HEK293 (cell line): ENCODE data around the gene PLEKHM2.
A peak's percentile ranks its signal among the peaks of the same experiment; 100 is the strongest.

Experiments
- CTCF ChIA-PET: fragments of 350-600 bp; formaldehyde crosslinking; extraction: SDS; loops from one replicate; lab custom pipeline; 2021; ENCODE audit warnings: antibody characterized with exemption; lab: Yijun Ruan, JAX
- POLR2A ChIA-PET: fragments of 300-600 bp; formaldehyde crosslinking; extraction: SDS; loops from one replicate; lab custom pipeline; 2020; ENCODE audit warnings: antibody characterized with exemption, inconsistent platforms; lab: Yijun Ruan, JAX
- H3K27ac ChIP-seq: fragments of 200-500 bp; sonication (Bioruptor generic); 2 replicates; pipeline ENCODE4 v1.5.1; 2014; ENCODE audit warnings: low read depth, low read length, control low read depth, inconsistent platforms; ENCODE audit errors: extremely low read depth
- H3K36me3 ChIP-seq, 2 experiments: fragments of 200-500 bp in 1 of 2; sonication (Bioruptor generic) in 1 of 2; 1 replicate in 1 of 2; 2 replicates in 1 of 2; pipeline ENCODE4 v1.5.1; 2014 to 2017; ENCODE audit warnings: inconsistent platforms in 2 of 2, low read length in 2 of 2; ENCODE audit not compliant: control insufficient read depth in 2 of 2, insufficient read depth in 1 of 2
- H3K4me1 ChIP-seq: fragments of 200-500 bp; sonication (Bioruptor generic); 2 replicates; pipeline ENCODE4 v1.5.1; 2014; ENCODE audit warnings: mild to moderate bottlenecking, low read length, inconsistent platforms; ENCODE audit not compliant: control insufficient read depth, insufficient read depth
- H3K4me3 ChIP-seq: 2 replicates; pipeline ENCODE4 v1.5.1; 2011; ENCODE audit warnings: low read depth, mild to moderate bottlenecking, control low read depth, low read length, moderate library complexity
- H3K9me3 ChIP-seq: fragments of 200-500 bp; sonication (Bioruptor generic); 2 replicates; pipeline ENCODE4 v1.5.1; 2014; ENCODE audit warnings: low read depth, low read length, inconsistent platforms; ENCODE audit not compliant: control insufficient read depth, insufficient read depth
- IKZF3 ChIP-seq: fragments of 450-650 bp; IDR thresholded peaks from 2 replicates; pipeline ENCODE4 v1.5.0; 2018; ENCODE audit warnings: missing biosample characterization, mild to moderate bottlenecking, missing genetic modification characterization, moderate library complexity
- OSR2 ChIP-seq: fragments of 450-650 bp; formaldehyde crosslinking; IDR thresholded peaks from 2 replicates; pipeline ENCODE4 v1.5.1; 2016; ENCODE audit warnings: missing biosample characterization, missing genetic modification characterization
- PRDM1 ChIP-seq: fragments of 450-650 bp; formaldehyde crosslinking; IDR thresholded peaks from 2 replicates; pipeline ENCODE4; 2016; ENCODE audit warnings: missing biosample characterization, missing genetic modification characterization
- SCRT2 ChIP-seq: fragments of 450-650 bp; formaldehyde crosslinking; IDR thresholded peaks from 2 replicates; pipeline ENCODE4 v1.5.1; 2016; ENCODE audit warnings: missing biosample characterization, missing genetic modification characterization
- SP3 ChIP-seq: fragments of 450-650 bp; formaldehyde crosslinking; IDR thresholded peaks from 2 replicates; pipeline ENCODE4 v1.5.1; 2016; ENCODE audit warnings: missing biosample characterization, missing genetic modification characterization
- WT1 ChIP-seq: fragments of 450-650 bp; formaldehyde crosslinking; IDR thresholded peaks from 2 replicates; pipeline ENCODE4 v1.5.1; 2016; ENCODE audit warnings: missing biosample characterization, missing genetic modification characterization
- ZFHX2 ChIP-seq: fragments of 450-650 bp; formaldehyde crosslinking; conservative IDR thresholded peaks from 2 replicates; pipeline ENCODE4 v1.5.1; 2016; ENCODE audit warnings: missing biosample characterization, missing genetic modification characterization
- ZNF121 ChIP-seq: fragments of 450-650 bp; formaldehyde crosslinking; IDR thresholded peaks from 2 replicates; pipeline ENCODE4 v1.5.1; 2016; ENCODE audit warnings: missing biosample characterization, missing genetic modification characterization
- ZNF155 ChIP-seq: fragments of 450-650 bp; formaldehyde crosslinking; IDR thresholded peaks from 2 replicates; pipeline ENCODE4 v1.5.1; 2016; ENCODE audit warnings: missing biosample characterization, missing genetic modification characterization
- ZNF23 ChIP-seq: fragments of 450-650 bp; formaldehyde crosslinking; IDR thresholded peaks from 2 replicates; pipeline ENCODE4 v1.5.1; 2016; ENCODE audit warnings: missing biosample characterization, missing genetic modification characterization, borderline replicate concordance
- ZNF433 ChIP-seq: fragments of 450-650 bp; formaldehyde crosslinking; IDR thresholded peaks from 2 replicates; pipeline ENCODE4 v1.5.1; 2016; ENCODE audit warnings: missing biosample characterization, missing genetic modification characterization, low read depth
- ZNF48 ChIP-seq: fragments of 450-650 bp; formaldehyde crosslinking; IDR thresholded peaks from 2 replicates; pipeline ENCODE4 v1.5.1; 2016; ENCODE audit warnings: missing biosample characterization, missing genetic modification characterization
- ZNF529 ChIP-seq: fragments of 450-650 bp; formaldehyde crosslinking; IDR thresholded peaks from 2 replicates; pipeline ENCODE4 v1.5.1; 2017; ENCODE audit warnings: missing genetic modification characterization, missing biosample characterization; ENCODE audit not compliant: insufficient replicate concordance
- ZNF560 ChIP-seq: fragments of 450-650 bp; formaldehyde crosslinking; IDR thresholded peaks from 2 replicates; pipeline ENCODE4 v1.5.1; 2017; ENCODE audit warnings: missing biosample characterization, missing genetic modification characterization, borderline replicate concordance
- ZNF629 ChIP-seq: fragments of 450-650 bp; formaldehyde crosslinking; IDR thresholded peaks from 2 replicates; pipeline ENCODE4 v1.5.1; 2017; ENCODE audit warnings: missing biosample characterization, missing genetic modification characterization
- ZNF704 ChIP-seq: fragments of 450-650 bp; formaldehyde crosslinking; IDR thresholded peaks from 2 replicates; pipeline ENCODE4 v1.5.1; 2016; ENCODE audit warnings: missing biosample characterization, missing genetic modification characterization
- ZSCAN30 ChIP-seq: fragments of 450-650 bp; IDR thresholded peaks from 2 replicates; pipeline ENCODE4 v1.5.1; 2018; ENCODE audit warnings: missing biosample characterization, mild to moderate bottlenecking, missing genetic modification characterization, moderate library complexity
- TF ChIP-seq, protein P1 (sequence below): fragments of 450-650 bp; formaldehyde crosslinking; IDR thresholded peaks from 2 replicates; pipeline ENCODE4 v1.5.1; 2017; ENCODE audit warnings: missing biosample characterization, missing genetic modification characterization
- TF ChIP-seq, protein P2 (sequence below): fragments of 450-650 bp; formaldehyde crosslinking; IDR thresholded peaks from 2 replicates; pipeline ENCODE4 v1.5.1; 2016; ENCODE audit warnings: missing biosample characterization, missing genetic modification characterization
- TF ChIP-seq, protein P3 (sequence below): fragments of 450-650 bp; IDR thresholded peaks from 2 replicates; pipeline ENCODE4 v1.5.1; 2018; ENCODE audit warnings: missing biosample characterization, mild to moderate bottlenecking, missing genetic modification characterization
- TF ChIP-seq, protein P4 (sequence below): fragments of 450-650 bp; IDR thresholded peaks from 2 replicates; pipeline ENCODE4 v1.5.1; 2018; ENCODE audit warnings: missing biosample characterization, missing genetic modification characterization

Gene PLEKHM2

GRCh38 chr1:15708486-15709137 lies 24.5 kb downstream of the PLEKHM2 start:
- Histone ChIP-seq H3K4me1 (no peaks in the 10 kb centered on the region), H3K27ac (no peak overlapping the region), H3K9me3 (no peaks in the 10 kb centered on the region), H3K4me3 (no peak overlapping the region), H3K36me3 (peaks cover 0 to 14% of the 10 kb centered on the region in 2 experiments; a peak in 2 of 3 replicates)
- POLR2A ChIA-PET, result interaction anchor here (0.8 kb wide), 1 partner anchor 9 kb away, joined by 3 read pairs; no protein-coding TSS in a partner anchor
- TF ChIP-seq ZNF121 (tag by site-specific recombination), result peak; percentile 84
- TF ChIP-seq ZNF629 (tag by site-specific recombination), result 0 out of 2 replicates have a peak, but pooled peaks have one; percentile 23
- TF ChIP-seq, protein P1, sequence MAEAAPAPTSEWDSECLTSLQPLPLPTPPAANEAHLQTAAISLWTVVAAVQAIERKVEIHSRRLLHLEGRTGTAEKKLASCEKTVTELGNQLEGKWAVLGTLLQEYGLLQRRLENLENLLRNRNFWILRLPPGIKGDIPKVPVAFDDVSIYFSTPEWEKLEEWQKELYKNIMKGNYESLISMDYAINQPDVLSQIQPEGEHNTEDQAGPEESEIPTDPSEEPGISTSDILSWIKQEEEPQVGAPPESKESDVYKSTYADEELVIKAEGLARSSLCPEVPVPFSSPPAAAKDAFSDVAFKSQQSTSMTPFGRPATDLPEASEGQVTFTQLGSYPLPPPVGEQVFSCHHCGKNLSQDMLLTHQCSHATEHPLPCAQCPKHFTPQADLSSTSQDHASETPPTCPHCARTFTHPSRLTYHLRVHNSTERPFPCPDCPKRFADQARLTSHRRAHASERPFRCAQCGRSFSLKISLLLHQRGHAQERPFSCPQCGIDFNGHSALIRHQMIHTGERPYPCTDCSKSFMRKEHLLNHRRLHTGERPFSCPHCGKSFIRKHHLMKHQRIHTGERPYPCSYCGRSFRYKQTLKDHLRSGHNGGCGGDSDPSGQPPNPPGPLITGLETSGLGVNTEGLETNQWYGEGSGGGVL, result no peak
- TF ChIP-seq SCRT2 (tag by site-specific recombination), result no peak
- TF ChIP-seq ZFHX2, result no peak
- CTCF ChIA-PET, result no interaction called here

DNA sequence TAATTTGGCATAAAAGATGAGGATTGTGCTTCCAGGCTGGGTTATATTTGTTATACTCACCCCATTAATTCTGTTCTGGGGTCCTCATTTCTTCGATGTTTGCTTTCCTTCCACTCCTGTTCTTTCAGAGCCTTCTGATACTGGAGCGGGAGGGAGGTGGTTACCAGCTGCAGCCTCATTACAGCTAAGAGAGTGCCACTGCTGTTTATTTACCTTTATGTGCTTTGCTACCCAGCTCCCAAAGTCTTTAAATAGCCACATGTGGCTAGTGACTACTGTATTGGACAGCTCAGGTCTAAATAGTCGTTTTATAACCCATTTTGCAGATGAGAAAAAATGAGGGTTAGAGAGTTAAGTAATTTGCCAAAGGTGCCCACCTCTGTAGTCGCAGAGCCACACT lies 25.1 kb downstream of the PLEKHM2 start:
- peaks cover 0 to 14% of the 10 kb centered on the region in 2 experiments; a peak in 2 of 3 replicates for H3K36me3 ChIP-seq
- TF ChIP-seq OSR2 (tag by site-specific recombination) (peak; percentile 60), PRDM1 (tag by site-specific recombination) (no peak)
- TF ChIP-seq, all 188 proteins: peak for 1
- H3K9me3 ChIP-seq, result no peaks in the 10 kb centered on the region
- CTCF ChIA-PET, result no interaction called here
- POLR2A ChIA-PET, result no interaction called here
- no peak overlapping the region for H3K27ac ChIP-seq
- no peak overlapping the region for H3K4me3 ChIP-seq
- H3K4me1 ChIP-seq, result no peaks in the 10 kb centered on the region

GRCh38 chr1:15712168-15712567 lies 28.0 kb downstream of the PLEKHM2 start:
- CTCF ChIA-PET, result interaction anchor here (0.6 kb wide), 1 partner anchor 124 kb away, joined by 3 read pairs; no protein-coding TSS in a partner anchor
- POLR2A ChIA-PET, result no interaction called here
- TF ChIP-seq, protein P2, sequence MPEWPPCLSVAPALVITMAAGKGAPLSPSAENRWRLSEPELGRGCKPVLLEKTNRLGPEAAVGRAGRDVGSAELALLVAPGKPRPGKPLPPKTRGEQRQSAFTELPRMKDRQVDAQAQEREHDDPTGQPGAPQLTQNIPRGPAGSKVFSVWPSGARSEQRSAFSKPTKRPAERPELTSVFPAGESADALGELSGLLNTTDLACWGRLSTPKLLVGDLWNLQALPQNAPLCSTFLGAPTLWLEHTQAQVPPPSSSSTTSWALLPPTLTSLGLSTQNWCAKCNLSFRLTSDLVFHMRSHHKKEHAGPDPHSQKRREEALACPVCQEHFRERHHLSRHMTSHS (tag by site-specific recombination), result no peak
- TF ChIP-seq ZSCAN30 (tag by site-specific recombination), result no peak
- TF ChIP-seq IKZF3 (tag by site-specific recombination), result no peak
- TF ChIP-seq SP3 (tag by site-specific recombination), result no peak
- TF ChIP-seq ZNF48 (tag by site-specific recombination), result no peak
- TF ChIP-seq ZNF704 (tag by site-specific recombination), result no peak
- TF ChIP-seq ZNF560, result no peak
- no peak for TF ChIP-seq ZNF529 (tag by site-specific recombination)
- TF ChIP-seq, protein P3, sequence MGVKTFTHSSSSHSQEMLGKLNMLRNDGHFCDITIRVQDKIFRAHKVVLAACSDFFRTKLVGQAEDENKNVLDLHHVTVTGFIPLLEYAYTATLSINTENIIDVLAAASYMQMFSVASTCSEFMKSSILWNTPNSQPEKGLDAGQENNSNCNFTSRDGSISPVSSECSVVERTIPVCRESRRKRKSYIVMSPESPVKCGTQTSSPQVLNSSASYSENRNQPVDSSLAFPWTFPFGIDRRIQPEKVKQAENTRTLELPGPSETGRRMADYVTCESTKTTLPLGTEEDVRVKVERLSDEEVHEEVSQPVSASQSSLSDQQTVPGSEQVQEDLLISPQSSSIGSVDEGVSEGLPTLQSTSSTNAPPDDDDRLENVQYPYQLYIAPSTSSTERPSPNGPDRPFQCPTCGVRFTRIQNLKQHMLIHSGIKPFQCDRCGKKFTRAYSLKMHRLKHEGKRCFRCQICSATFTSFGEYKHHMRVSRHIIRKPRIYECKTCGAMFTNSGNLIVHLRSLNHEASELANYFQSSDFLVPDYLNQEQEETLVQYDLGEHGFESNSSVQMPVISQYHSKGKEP (tag by site-specific recombination), result no peak
- no peak for TF ChIP-seq ZNF433 (tag by site-specific recombination)
- TF ChIP-seq, protein P4, sequence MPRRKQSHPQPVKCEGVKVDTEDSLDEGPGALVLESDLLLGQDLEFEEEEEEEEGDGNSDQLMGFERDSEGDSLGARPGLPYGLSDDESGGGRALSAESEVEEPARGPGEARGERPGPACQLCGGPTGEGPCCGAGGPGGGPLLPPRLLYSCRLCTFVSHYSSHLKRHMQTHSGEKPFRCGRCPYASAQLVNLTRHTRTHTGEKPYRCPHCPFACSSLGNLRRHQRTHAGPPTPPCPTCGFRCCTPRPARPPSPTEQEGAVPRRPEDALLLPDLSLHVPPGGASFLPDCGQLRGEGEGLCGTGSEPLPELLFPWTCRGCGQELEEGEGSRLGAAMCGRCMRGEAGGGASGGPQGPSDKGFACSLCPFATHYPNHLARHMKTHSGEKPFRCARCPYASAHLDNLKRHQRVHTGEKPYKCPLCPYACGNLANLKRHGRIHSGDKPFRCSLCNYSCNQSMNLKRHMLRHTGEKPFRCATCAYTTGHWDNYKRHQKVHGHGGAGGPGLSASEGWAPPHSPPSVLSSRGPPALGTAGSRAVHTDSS, result no peak
- no peak for TF ChIP-seq WT1 (tag by site-specific recombination)
- TF ChIP-seq ZNF155 (tag by site-specific recombination), result no peak
- TF ChIP-seq ZNF23, result no peak

More at GRCh38 chr1:15712168-15712567, 28.0 kb downstream of the PLEKHM2 start:
- Histone ChIP-seq H3K9me3 (no peaks in the 10 kb centered on the region), H3K27ac (no peak overlapping the region), H3K36me3 (peaks cover 4 to 24% of the 10 kb centered on the region in 2 experiments; a peak in 2 of 3 replicates), H3K4me1 (no peaks in the 10 kb centered on the region), H3K4me3 (no peak overlapping the region)
